ENCODE data around the gene UBE2E2. TPM values are rescaled to one million over a fixed set of nuclear protein-coding genes. Genes with fewer than 3 reads are reported as not detected.

Gene UBE2E2
- total RNA-seq, 4 donors from 2014 or later = 7.9 to 44.7 (median 26.6) TPM

- Histone ChIP-seq H3K36me3 (no peaks in the 10 kb centered on the region), H3K4me1 (peaks cover 51 to 58% of the 10 kb centered on the region in 2 donors), H3K27me3 (no peaks in the 10 kb centered on the region), H3K4me3 (no peak overlapping the region), H3K27ac (peak overlapping the region in 1 of 4 donors; percentile 19), H3K9me3 (no peaks in the 10 kb centered on the region)
- in situ Hi-C loops (cut with MboI; ENCODE audit: low sequenced_read_pairs in 4 of 4) = no loop called here
- no peak for TF ChIP-seq POLR2A (IDR thresholded peaks at IDR 0.05)
- TF ChIP-seq, protein P1, sequence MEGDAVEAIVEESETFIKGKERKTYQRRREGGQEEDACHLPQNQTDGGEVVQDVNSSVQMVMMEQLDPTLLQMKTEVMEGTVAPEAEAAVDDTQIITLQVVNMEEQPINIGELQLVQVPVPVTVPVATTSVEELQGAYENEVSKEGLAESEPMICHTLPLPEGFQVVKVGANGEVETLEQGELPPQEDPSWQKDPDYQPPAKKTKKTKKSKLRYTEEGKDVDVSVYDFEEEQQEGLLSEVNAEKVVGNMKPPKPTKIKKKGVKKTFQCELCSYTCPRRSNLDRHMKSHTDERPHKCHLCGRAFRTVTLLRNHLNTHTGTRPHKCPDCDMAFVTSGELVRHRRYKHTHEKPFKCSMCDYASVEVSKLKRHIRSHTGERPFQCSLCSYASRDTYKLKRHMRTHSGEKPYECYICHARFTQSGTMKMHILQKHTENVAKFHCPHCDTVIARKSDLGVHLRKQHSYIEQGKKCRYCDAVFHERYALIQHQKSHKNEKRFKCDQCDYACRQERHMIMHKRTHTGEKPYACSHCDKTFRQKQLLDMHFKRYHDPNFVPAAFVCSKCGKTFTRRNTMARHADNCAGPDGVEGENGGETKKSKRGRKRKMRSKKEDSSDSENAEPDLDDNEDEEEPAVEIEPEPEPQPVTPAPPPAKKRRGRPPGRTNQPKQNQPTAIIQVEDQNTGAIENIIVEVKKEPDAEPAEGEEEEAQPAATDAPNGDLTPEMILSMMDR (IDR thresholded peaks at IDR 0.05 in 4 of 5, conservative IDR thresholded peaks at IDR 0.05 in 1 of 5) = no peak
- DNase-seq (no peak), ATAC-seq (no peak)
- intact Hi-C loops (cut with DNase I; ENCODE audit: low total_unique reads) = loop anchor here (10.0 kb wide), 1 partner anchor 385 kb away; no protein-coding TSS in a partner anchor
These were observed 6.8 kb downstream of the UBE2E2 start for GRCh38 chr3:23209747-23210487.

- peaks cover 40 to 44% of the 10 kb centered on the region in 2 donors for H3K4me1 ChIP-seq
- no peak for ATAC-seq
- H3K4me3 ChIP-seq = no peak overlapping the region
- no peak for DNase-seq
- in situ Hi-C loops (cut with MboI; ENCODE audit: low sequenced_read_pairs in 4 of 4) (no loop called here), intact Hi-C loops (cut with DNase I; ENCODE audit: low total_unique reads) (no loop called here)
- no peak overlapping the region for H3K27ac ChIP-seq
- no peaks in the 10 kb centered on the region for H3K27me3 ChIP-seq
- H3K9me3 ChIP-seq = no peaks in the 10 kb centered on the region
- TF ChIP-seq, protein P1 (IDR thresholded peaks at IDR 0.05 in 4 of 5, conservative IDR thresholded peaks at IDR 0.05 in 1 of 5) = no peak
- no peak for TF ChIP-seq POLR2A (IDR thresholded peaks at IDR 0.05)
- H3K36me3 ChIP-seq = no peaks in the 10 kb centered on the region
These were observed 10.7 kb downstream of the UBE2E2 start for GRCh38 chr3:23213813-23214212.

GRCh38 chr3:23217872-23218554, 14.9 kb downstream of the UBE2E2 start:
- ATAC-seq (no peak), DNase-seq (no peak)
- intact Hi-C loops (cut with DNase I; ENCODE audit: low total_unique reads) = no loop called here
- Histone ChIP-seq H3K27me3 (no peaks in the 10 kb centered on the region), H3K4me3 (no peak overlapping the region), H3K27ac (no peak overlapping the region), H3K4me1 (peaks cover 38 to 45% of the 10 kb centered on the region in 2 donors), H3K36me3 (no peaks in the 10 kb centered on the region), H3K9me3 (no peaks in the 10 kb centered on the region)
- in situ Hi-C loops (cut with MboI; ENCODE audit: low sequenced_read_pairs in 4 of 4) = no loop called here
- TF ChIP-seq, protein P1 (IDR thresholded peaks at IDR 0.05 in 4 of 5, conservative IDR thresholded peaks at IDR 0.05 in 1 of 5) = no peak
- TF ChIP-seq POLR2A (IDR thresholded peaks at IDR 0.05) = no peak

DNA sequence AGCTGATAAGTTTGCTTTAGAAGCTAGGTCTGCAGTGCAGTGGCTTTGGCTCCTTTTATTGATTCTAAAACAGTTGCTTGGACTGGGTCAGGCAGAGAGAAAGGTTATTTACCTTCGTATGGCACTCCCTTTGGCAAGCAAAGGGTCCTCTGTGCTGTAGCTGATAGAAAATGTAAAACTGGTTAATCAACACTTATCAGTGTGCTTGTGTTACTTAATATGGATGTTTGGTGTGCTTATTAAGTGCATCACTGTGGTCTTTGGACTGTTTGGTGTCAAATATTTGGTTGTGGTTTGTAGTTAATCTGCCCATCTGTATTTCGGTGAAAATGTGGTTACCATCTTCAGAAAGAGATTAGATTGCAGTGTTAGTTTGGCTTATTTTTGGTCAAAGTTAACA, 16.0 kb downstream of the UBE2E2 start:
- in situ Hi-C loops (cut with MboI; ENCODE audit: low sequenced_read_pairs in 4 of 4) = no loop called here

More for the DNA sequence above, 16.0 kb downstream of the UBE2E2 start:
- no peak overlapping the region for H3K4me3 ChIP-seq
- TF ChIP-seq, protein P1 (IDR thresholded peaks at IDR 0.05 in 4 of 5, conservative IDR thresholded peaks at IDR 0.05 in 1 of 5) = no peak
- TF ChIP-seq POLR2A (IDR thresholded peaks at IDR 0.05) = no peak
- H3K9me3 ChIP-seq = no peaks in the 10 kb centered on the region
- DNase-seq = no peak
- no peak for ATAC-seq
- H3K27me3 ChIP-seq = no peaks in the 10 kb centered on the region
- H3K4me1 ChIP-seq = peaks cover 38 to 45% of the 10 kb centered on the region in 2 donors
- intact Hi-C loops (cut with DNase I; ENCODE audit: low total_unique reads) = no loop called here
- no peaks in the 10 kb centered on the region for H3K36me3 ChIP-seq
- H3K27ac ChIP-seq = no peak overlapping the region

Measured in gastrocnemius medialis (tissue), 4 donors.